HUES6 (cell line): ENCODE data around the gene MAL.

Experiments
- H3K27ac ChIP-seq: 2 replicates; pipeline ENCODE4 v1.7.0; 2013; ENCODE audit warnings: low read depth, mild to moderate bottlenecking, low read length, inconsistent platforms
- H3K27me3 ChIP-seq: 2 replicates; pipeline ENCODE4 v1.6.1; 2013; ENCODE audit warnings: low read length; ENCODE audit not compliant: control insufficient read depth, insufficient read depth
- H3K36me3 ChIP-seq: 2 replicates; pipeline ENCODE4 v1.6.1; 2013; ENCODE audit warnings: low read length; ENCODE audit not compliant: control insufficient read depth, insufficient read depth
- H3K4me1 ChIP-seq: 2 replicates; pipeline ENCODE4 v1.6.1; 2013; ENCODE audit warnings: low read length; ENCODE audit not compliant: control insufficient read depth, insufficient read depth
- H3K4me3 ChIP-seq: 2 replicates; pipeline ENCODE4 v1.5.1; 2013; ENCODE audit warnings: low read depth, low read length
- H3K9ac ChIP-seq: one replicate; pipeline ENCODE4 v1.6.1; 2013; ENCODE audit warnings: mild to moderate bottlenecking, low read length
- H3K9me3 ChIP-seq: 2 replicates; pipeline ENCODE4 v1.6.1; 2013; ENCODE audit warnings: low read depth, low read length; ENCODE audit not compliant: control insufficient read depth, insufficient read depth

Gene MAL

GRCh38 chr2:94987074-94988020, 38.2 kb upstream of the MAL start:
- no peak overlapping the region for H3K9ac ChIP-seq
- H3K27ac ChIP-seq = no peak overlapping the region
- H3K36me3 ChIP-seq = no peaks in the 10 kb centered on the region
- H3K9me3 ChIP-seq = no peaks in the 10 kb centered on the region
- H3K4me1 ChIP-seq = no peaks in the 10 kb centered on the region
- peaks cover 6% of the 10 kb centered on the region; the same call in 1 of the 2 replicates for H3K27me3 ChIP-seq
- H3K4me3 ChIP-seq = no peak overlapping the region

GRCh38 chr2:94990956-94991355, 34.6 kb upstream of the MAL start:
- H3K4me3 ChIP-seq = no peak overlapping the region
- H3K36me3 ChIP-seq = no peaks in the 10 kb centered on the region
- no peaks in the 10 kb centered on the region for H3K4me1 ChIP-seq
- H3K9ac ChIP-seq = no peak overlapping the region
- H3K27ac ChIP-seq = no peak overlapping the region
- H3K27me3 ChIP-seq = 0 out of 2 replicates have a peak, but pooled peaks cover 3% of the 10 kb centered on the region
- H3K9me3 ChIP-seq = no peaks in the 10 kb centered on the region

- Histone ChIP-seq H3K4me3 (no peak overlapping the region), H3K9ac (no peak overlapping the region), H3K27me3 (peaks cover 11% of the 10 kb centered on the region; the same call in 1 of the 2 replicates), H3K9me3 (no peaks in the 10 kb centered on the region), H3K36me3 (no peaks in the 10 kb centered on the region), H3K4me1 (no peaks in the 10 kb centered on the region), H3K27ac (no peak overlapping the region)
Observed at GRCh38 chr2:94992360-94992759, 33.1 kb upstream of the MAL start.

- H3K36me3 ChIP-seq = no peaks in the 10 kb centered on the region
- no peak overlapping the region for H3K9ac ChIP-seq
- no peaks in the 10 kb centered on the region for H3K4me1 ChIP-seq
- no peak overlapping the region for H3K27ac ChIP-seq
- no peak overlapping the region for H3K4me3 ChIP-seq
- no peaks in the 10 kb centered on the region for H3K9me3 ChIP-seq
- peaks cover 21% of the 10 kb centered on the region for H3K27me3 ChIP-seq
Observed at GRCh38 chr2:94993176-94994062, 32.1 kb upstream of the MAL start.

GRCh38 chr2:94994063-94994913, 31.2 kb upstream of the MAL start:
- H3K9ac ChIP-seq = no peak overlapping the region
- H3K27ac ChIP-seq = no peak overlapping the region
- H3K27me3 ChIP-seq = peaks cover 29% of the 10 kb centered on the region
- H3K4me1 ChIP-seq = no peaks in the 10 kb centered on the region
- no peak overlapping the region for H3K4me3 ChIP-seq
- H3K9me3 ChIP-seq = no peaks in the 10 kb centered on the region
- H3K36me3 ChIP-seq = no peaks in the 10 kb centered on the region

- Histone ChIP-seq H3K4me3 (no peak overlapping the region), H3K36me3 (no peaks in the 10 kb centered on the region), H3K9me3 (no peaks in the 10 kb centered on the region), H3K27me3 (peaks cover 32% of the 10 kb centered on the region), H3K27ac (no peak overlapping the region), H3K9ac (no peak overlapping the region), H3K4me1 (no peaks in the 10 kb centered on the region)
Observed at GRCh38 chr2:94994914-94995552, 30.5 kb upstream of the MAL start.

GRCh38 chr2:94995553-94996304, 29.8 kb upstream of the MAL start:
- Histone ChIP-seq H3K9me3 (no peaks in the 10 kb centered on the region), H3K4me3 (no peak overlapping the region), H3K36me3 (no peaks in the 10 kb centered on the region), H3K4me1 (no peaks in the 10 kb centered on the region), H3K27me3 (peaks cover 32% of the 10 kb centered on the region), H3K27ac (no peak overlapping the region), H3K9ac (no peak overlapping the region)

GRCh38 chr2:94996305-94997100, 29.0 kb upstream of the MAL start:
- no peak overlapping the region for H3K4me3 ChIP-seq
- no peaks in the 10 kb centered on the region for H3K36me3 ChIP-seq
- H3K4me1 ChIP-seq = no peaks in the 10 kb centered on the region
- H3K27ac ChIP-seq = no peak overlapping the region
- H3K27me3 ChIP-seq = peaks cover 32% of the 10 kb centered on the region
- no peak overlapping the region for H3K9ac ChIP-seq
- no peaks in the 10 kb centered on the region for H3K9me3 ChIP-seq
